K562 (cell line): Measurements from ENCODE around the gene ZNF384. TPM values are rescaled to one million over a fixed set of nuclear protein-coding genes. Genes with fewer than 3 reads are reported as not detected.

Source experiments
- BHLHE40 ChIP-seq: IDR thresholded peaks from 2 replicates; pipeline ENCODE4 v1.6.1; 2011; ENCODE audit warnings: low read length, improper control_type of control experiment
- CTBP1 ChIP-seq: fragments of 450-650 bp; IDR thresholded peaks from 2 replicates; pipeline ENCODE4 v1.6.1; 2016; ENCODE audit warnings: borderline replicate concordance
- IRF1 ChIP-seq: sonication (generic); formaldehyde crosslinking; IDR thresholded peaks from 2 replicates; pipeline ENCODE4 v1.8.0; 2022; ENCODE audit warnings: missing genetic modification reagents, mild to moderate bottlenecking, borderline replicate concordance
- ZBTB49 ChIP-seq: sonication (generic); formaldehyde crosslinking; IDR thresholded peaks from 2 replicates; pipeline ENCODE4 v1.8.0; 2022; ENCODE audit warnings: missing genetic modification reagents, mild to moderate bottlenecking, borderline replicate concordance
- polyA plus RNA-seq, 8 experiments: library from polyadenylated mRNA; depleted of rRNA in 4 of 8; stranded (reverse) in 5 of 8; unstranded in 3 of 8; fragments of >200 nt; fragmentation: Nextera tagmentation in 2 of 8; fragmentation: Illumina TruSeq in 1 of 8; extraction: Ambion mirVana in 2 of 8; extraction: Trizol in 1 of 8; gene quantifications; 2 replicates each; pipeline versions ENCODE4 v1.2.1 to v1.2.3, GENCODE V29; 2011 to 2014; ENCODE audit warnings: inconsistent platforms in 1 of 8, missing spikeins in 1 of 8
- total RNA-seq, 7 experiments: library from RNA; depleted of rRNA in 6 of 7; stranded (reverse); fragments of >200 nt in 6 of 7; fragmentation: Illumina TruSeq in 2 of 7; extraction: Trizol in 2 of 7; gene quantifications; 2 replicates each; pipeline versions ENCODE4 v1.2.1 to v1.2.3, GENCODE V29; 2011 to 2021; ENCODE audit warnings: low replicate concordance in 1 of 7
- TF ChIP-seq, protein P1 (sequence below), 3 experiments: IDR thresholded peaks in 2 of 3; conservative IDR thresholded peaks in 1 of 3; 2 replicates each; pipeline ENCODE4 v1.5.1; 2011 to 2012; ENCODE audit warnings: low read length in 3 of 3, mild to moderate bottlenecking in 3 of 3, control low read depth in 2 of 3, improper control_type of control experiment in 1 of 3, inconsistent platforms in 1 of 3, low read depth in 1 of 3, mixed read lengths in 1 of 3, moderate library complexity in 1 of 3; ENCODE audit not compliant: insufficient read depth in 2 of 3

The ZNF384 gene
- total and polyA plus RNA-seq, 9 of the 15 experiments (the other 6 are each of a cell fraction or from before 2014, with no cell fraction given), result 0.36 to 64.8 (median 21.3) TPM

- TF ChIP-seq, protein P1, sequence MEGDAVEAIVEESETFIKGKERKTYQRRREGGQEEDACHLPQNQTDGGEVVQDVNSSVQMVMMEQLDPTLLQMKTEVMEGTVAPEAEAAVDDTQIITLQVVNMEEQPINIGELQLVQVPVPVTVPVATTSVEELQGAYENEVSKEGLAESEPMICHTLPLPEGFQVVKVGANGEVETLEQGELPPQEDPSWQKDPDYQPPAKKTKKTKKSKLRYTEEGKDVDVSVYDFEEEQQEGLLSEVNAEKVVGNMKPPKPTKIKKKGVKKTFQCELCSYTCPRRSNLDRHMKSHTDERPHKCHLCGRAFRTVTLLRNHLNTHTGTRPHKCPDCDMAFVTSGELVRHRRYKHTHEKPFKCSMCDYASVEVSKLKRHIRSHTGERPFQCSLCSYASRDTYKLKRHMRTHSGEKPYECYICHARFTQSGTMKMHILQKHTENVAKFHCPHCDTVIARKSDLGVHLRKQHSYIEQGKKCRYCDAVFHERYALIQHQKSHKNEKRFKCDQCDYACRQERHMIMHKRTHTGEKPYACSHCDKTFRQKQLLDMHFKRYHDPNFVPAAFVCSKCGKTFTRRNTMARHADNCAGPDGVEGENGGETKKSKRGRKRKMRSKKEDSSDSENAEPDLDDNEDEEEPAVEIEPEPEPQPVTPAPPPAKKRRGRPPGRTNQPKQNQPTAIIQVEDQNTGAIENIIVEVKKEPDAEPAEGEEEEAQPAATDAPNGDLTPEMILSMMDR (IDR thresholded peaks at IDR 0.05 in 2 of 3, conservative IDR thresholded peaks at IDR 0.05 in 1 of 3; ENCODE audit: insufficient read depth in 2 of 3, low read depth in 1 of 3, low read length in 3 of 3), result peak in 2 of 3 experiments; percentile 14 to 41; a peak in 3 of 6 replicates
- TF ChIP-seq BHLHE40, result 0 out of 2 replicates have a peak, but pooled peaks have one; percentile 7
- no peak for TF ChIP-seq ZBTB49 (CRISPR knock-in tag)
- TF ChIP-seq IRF1 (CRISPR knock-in tag), result no peak
- TF ChIP-seq CTBP1, result peak; percentile 57; the same call in 1 of the 2 replicates
Observed at GRCh38 chr12:6703631-6704030, 14.5 kb upstream of the ZNF384 start (continued).
